ENCODE results near the gene METRN. TPM values are rescaled to one million over a fixed set of nuclear protein-coding genes. Genes with fewer than 3 reads are reported as not detected.

METRN gene
- polyA plus RNA-seq, 1 of the 3 experiments (the other 2 are of a cell fraction) = 59.7 TPM

DNA sequence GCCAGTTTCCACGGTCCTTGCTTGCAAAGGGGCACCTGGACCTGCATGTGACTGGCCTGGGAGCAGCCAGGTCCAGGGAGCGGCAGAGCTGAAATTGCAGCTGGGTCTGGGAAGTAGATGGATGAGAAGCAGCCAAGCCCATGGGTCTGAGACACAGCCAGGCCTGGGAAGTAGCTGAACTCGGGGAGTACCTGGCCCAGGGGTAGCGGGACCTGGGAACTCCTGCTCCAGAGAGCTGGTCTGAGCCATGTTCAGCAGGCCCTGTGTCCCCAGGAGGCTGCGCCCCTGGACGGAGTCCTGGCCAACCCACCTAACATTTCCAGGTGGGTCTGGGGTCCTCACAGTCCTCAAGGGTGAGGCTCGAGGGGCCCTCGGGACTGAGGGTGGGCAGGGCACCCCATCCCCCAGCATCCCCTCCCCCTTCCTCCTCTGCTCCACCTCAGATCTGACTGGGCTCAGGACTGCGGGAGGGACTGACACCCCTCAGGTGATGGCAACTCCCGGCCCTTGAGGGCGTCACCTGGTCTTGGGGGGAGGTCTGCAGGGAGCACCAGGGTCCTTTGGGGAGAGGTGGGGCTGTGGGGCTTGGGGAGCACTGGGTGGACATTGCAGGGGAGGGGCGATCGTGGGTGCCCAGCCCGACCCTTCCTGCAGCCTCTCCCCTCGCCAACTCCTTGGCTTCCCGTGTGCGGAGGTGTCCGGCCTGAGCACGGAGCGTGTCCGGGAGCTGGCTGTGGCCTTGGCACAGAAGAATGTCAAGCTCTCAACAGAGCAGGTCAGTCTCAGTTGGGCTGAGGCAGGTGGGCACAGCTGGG lies 48.7 kb downstream of the METRN start:
- DNase-seq = no peak
- Histone ChIP-seq H3F3A (replicated peaks; ENCODE audit: insufficient read depth) (no peaks in the 10 kb centered on the region), H3K9ac (no peak overlapping the region), H3K4me3 (ENCODE audit: low read depth in 2 of 2, low read length in 1 of 2) (no peak overlapping the region), H2AFZ (ENCODE audit: low read depth) (no peak overlapping the region), H4K20me1 (ENCODE audit: insufficient read depth) (no peaks in the 10 kb centered on the region), H3K9me3 (no peaks in the 10 kb centered on the region), H3K79me2 (ENCODE audit: insufficient read depth) (no peaks in the 10 kb centered on the region), H3K9me2 (no peaks in the 10 kb centered on the region), H3K4me2 (no peak overlapping the region), H3K4me1 (ENCODE audit: control insufficient read depth in 1 of 2, insufficient read depth in 2 of 2, low read depth in 1 of 2, low read length in 1 of 2) (no peaks in the 10 kb centered on the region), H3K36me3 (replicated peaks in 1 of 2; ENCODE audit: control insufficient read depth in 1 of 2, insufficient read depth in 2 of 2, low read length in 1 of 2) (no peaks in the 10 kb centered on the region), H3K27me3 (ENCODE audit: insufficient read depth) (no peaks in the 10 kb centered on the region), H3K27ac (ENCODE audit: low read depth in 2 of 2, low read length in 1 of 2) (no peak overlapping the region)
- TF ChIP-seq GATA2 (CRISPR knock-in tag; IDR thresholded peaks at IDR 0.05) (no peak), EP300 (IDR thresholded peaks at IDR 0.05; ENCODE audit: borderline replicate concordance in 1 of 2, low read depth in 1 of 2, low read length in 1 of 2) (no peak), CTCF (IDR thresholded peaks at IDR 0.05) (no peak), POLR2AphosphoS5 (IDR thresholded peaks at IDR 0.05; ENCODE audit: low read depth, low read length) (no peak), SMC3 (IDR thresholded peaks at IDR 0.05; ENCODE audit: low read depth, low read length) (no peak), IRF3 (IDR thresholded peaks at IDR 0.05; ENCODE audit: low read depth, low read length) (no peak), TCF12 (IDR thresholded peaks at IDR 0.05) (no peak), TEAD4 (IDR thresholded peaks at IDR 0.05; ENCODE audit: borderline replicate concordance, insufficient read depth) (no peak), RFX5 (IDR thresholded peaks at IDR 0.05; ENCODE audit: low read length) (no peak), RXRA (IDR thresholded peaks at IDR 0.05; ENCODE audit: borderline replicate concordance, low read depth) (no peak), CHD2 (IDR thresholded peaks at IDR 0.05; ENCODE audit: low read length, partially characterized antibody) (no peak), GABPA (IDR thresholded peaks at IDR 0.05; ENCODE audit: low read depth) (no peak), REST (IDR thresholded peaks at IDR 0.05; ENCODE audit: low read depth, low read length) (no peak), ELF1 (IDR thresholded peaks at IDR 0.05) (no peak), JUND (IDR thresholded peaks at IDR 0.05) (no peak), RAD21 (IDR thresholded peaks at IDR 0.05; ENCODE audit: low read length) (no peak), EZH2phosphoT487 (IDR thresholded peaks at IDR 0.05; ENCODE audit: borderline replicate concordance, low read depth) (no peak)
- CTCF ChIA-PET = no interaction called here
- POLR2A ChIA-PET = no interaction called here
- 27% methylated on average over 13 of the region's 21 CpGs for WGBS (ENCODE audit: low lambda C conversion rate)
